ENCODE data around the gene RPUSD4.

- TF ChIP-seq, protein P1, sequence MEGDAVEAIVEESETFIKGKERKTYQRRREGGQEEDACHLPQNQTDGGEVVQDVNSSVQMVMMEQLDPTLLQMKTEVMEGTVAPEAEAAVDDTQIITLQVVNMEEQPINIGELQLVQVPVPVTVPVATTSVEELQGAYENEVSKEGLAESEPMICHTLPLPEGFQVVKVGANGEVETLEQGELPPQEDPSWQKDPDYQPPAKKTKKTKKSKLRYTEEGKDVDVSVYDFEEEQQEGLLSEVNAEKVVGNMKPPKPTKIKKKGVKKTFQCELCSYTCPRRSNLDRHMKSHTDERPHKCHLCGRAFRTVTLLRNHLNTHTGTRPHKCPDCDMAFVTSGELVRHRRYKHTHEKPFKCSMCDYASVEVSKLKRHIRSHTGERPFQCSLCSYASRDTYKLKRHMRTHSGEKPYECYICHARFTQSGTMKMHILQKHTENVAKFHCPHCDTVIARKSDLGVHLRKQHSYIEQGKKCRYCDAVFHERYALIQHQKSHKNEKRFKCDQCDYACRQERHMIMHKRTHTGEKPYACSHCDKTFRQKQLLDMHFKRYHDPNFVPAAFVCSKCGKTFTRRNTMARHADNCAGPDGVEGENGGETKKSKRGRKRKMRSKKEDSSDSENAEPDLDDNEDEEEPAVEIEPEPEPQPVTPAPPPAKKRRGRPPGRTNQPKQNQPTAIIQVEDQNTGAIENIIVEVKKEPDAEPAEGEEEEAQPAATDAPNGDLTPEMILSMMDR (IDR thresholded peaks at IDR 0.05): no peak
- TF ChIP-seq POLR2A (IDR thresholded peaks at IDR 0.05): no peak
Observed at GRCh38 chr11:126163779-126164178, 47.7 kb downstream of the RPUSD4 start.
